ENCODE data around the gene FBXO5.

Gene FBXO5

DNA sequence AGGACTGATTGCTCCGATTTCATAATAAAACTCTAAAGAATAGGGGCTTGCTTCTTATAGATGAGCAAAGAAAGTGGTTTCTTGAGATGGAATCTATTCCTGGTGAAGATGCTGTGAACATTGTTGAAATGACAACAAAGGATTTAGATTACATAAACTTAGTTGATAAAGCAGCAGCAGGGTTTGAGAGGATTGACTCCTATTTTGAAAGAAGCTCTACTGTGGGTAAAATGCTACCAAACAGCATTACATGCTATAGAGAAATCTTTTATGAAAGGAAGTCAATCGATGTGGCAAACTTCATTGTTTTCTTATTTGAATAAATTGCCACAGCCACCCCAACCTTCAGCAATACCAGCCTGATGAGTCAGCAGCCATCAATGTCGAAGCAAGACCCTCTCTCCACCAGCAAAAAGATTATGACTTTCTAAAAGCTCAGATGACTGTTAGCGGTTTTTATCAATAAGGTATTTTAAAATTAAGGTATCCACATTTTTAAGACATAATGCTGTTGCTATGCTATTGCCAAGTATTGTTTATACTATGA lies 32.3 kb upstream of the FBXO5 start:
- TF ChIP-seq SPI1 (IDR thresholded peaks at IDR 0.05; ENCODE audit: borderline replicate concordance, low read depth) (no peak), GABPA (IDR thresholded peaks at IDR 0.05; ENCODE audit: low read depth) (no peak), POLR2AphosphoS5 (IDR thresholded peaks at IDR 0.05; ENCODE audit: low read depth) (no peak)
- TF ChIP-seq, protein P1, sequence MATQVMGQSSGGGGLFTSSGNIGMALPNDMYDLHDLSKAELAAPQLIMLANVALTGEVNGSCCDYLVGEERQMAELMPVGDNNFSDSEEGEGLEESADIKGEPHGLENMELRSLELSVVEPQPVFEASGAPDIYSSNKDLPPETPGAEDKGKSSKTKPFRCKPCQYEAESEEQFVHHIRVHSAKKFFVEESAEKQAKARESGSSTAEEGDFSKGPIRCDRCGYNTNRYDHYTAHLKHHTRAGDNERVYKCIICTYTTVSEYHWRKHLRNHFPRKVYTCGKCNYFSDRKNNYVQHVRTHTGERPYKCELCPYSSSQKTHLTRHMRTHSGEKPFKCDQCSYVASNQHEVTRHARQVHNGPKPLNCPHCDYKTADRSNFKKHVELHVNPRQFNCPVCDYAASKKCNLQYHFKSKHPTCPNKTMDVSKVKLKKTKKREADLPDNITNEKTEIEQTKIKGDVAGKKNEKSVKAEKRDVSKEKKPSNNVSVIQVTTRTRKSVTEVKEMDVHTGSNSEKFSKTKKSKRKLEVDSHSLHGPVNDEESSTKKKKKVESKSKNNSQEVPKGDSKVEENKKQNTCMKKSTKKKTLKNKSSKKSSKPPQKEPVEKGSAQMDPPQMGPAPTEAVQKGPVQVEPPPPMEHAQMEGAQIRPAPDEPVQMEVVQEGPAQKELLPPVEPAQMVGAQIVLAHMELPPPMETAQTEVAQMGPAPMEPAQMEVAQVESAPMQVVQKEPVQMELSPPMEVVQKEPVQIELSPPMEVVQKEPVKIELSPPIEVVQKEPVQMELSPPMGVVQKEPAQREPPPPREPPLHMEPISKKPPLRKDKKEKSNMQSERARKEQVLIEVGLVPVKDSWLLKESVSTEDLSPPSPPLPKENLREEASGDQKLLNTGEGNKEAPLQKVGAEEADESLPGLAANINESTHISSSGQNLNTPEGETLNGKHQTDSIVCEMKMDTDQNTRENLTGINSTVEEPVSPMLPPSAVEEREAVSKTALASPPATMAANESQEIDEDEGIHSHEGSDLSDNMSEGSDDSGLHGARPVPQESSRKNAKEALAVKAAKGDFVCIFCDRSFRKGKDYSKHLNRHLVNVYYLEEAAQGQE (IDR thresholded peaks at IDR 0.05; ENCODE audit: insufficient replicate concordance, low read depth), result no peak
- TF ChIP-seq, protein P2, sequence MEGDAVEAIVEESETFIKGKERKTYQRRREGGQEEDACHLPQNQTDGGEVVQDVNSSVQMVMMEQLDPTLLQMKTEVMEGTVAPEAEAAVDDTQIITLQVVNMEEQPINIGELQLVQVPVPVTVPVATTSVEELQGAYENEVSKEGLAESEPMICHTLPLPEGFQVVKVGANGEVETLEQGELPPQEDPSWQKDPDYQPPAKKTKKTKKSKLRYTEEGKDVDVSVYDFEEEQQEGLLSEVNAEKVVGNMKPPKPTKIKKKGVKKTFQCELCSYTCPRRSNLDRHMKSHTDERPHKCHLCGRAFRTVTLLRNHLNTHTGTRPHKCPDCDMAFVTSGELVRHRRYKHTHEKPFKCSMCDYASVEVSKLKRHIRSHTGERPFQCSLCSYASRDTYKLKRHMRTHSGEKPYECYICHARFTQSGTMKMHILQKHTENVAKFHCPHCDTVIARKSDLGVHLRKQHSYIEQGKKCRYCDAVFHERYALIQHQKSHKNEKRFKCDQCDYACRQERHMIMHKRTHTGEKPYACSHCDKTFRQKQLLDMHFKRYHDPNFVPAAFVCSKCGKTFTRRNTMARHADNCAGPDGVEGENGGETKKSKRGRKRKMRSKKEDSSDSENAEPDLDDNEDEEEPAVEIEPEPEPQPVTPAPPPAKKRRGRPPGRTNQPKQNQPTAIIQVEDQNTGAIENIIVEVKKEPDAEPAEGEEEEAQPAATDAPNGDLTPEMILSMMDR (IDR thresholded peaks at IDR 0.05; ENCODE audit: insufficient read depth, low read length), result no peak
- H3K27ac ChIP-seq (replicated peaks), result no peak overlapping the region
- DNase-seq (ENCODE audit: low read depth in 1 of 2, low spot score in 1 of 2), result no peak
- no peak overlapping the region for H3K4me3 ChIP-seq (replicated peaks; ENCODE audit: insufficient read depth, low read length)
- H3K27me3 ChIP-seq (ENCODE audit: insufficient read depth, poor library complexity, severe bottlenecking), result peaks cover 2% of the 10 kb centered on the region

DNA sequence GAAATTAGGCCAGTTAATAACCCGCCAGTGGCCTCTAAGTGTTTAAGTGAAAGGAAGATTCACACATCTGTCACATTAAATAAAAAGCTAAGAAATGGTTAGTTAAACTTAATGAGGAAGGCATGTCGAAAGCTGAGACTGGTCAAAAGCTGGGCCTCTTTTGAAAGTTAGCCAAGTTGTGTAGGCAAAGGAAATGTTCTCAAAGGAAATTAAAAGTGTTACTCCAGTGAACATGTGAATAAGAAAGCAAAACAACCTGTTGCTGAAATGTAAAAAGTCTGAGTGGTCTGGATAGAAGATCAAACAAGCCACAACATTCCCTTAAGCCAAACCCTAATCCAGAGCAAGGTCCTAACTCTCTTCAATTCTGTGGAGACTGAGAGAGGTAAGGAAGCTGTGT lies 30.6 kb upstream of the FBXO5 start:
- peaks cover 2% of the 10 kb centered on the region for H3K27me3 ChIP-seq (ENCODE audit: insufficient read depth, poor library complexity, severe bottlenecking)
- DNase-seq (ENCODE audit: low read depth in 1 of 2, low spot score in 1 of 2), result no peak
- no peak overlapping the region for H3K4me3 ChIP-seq (replicated peaks; ENCODE audit: insufficient read depth, low read length)
- TF ChIP-seq, protein P1 (IDR thresholded peaks at IDR 0.05; ENCODE audit: insufficient replicate concordance, low read depth), result no peak
- no peak for TF ChIP-seq POLR2AphosphoS5 (IDR thresholded peaks at IDR 0.05; ENCODE audit: low read depth)
- TF ChIP-seq GABPA (IDR thresholded peaks at IDR 0.05; ENCODE audit: low read depth), result no peak
- no peak for TF ChIP-seq SPI1 (IDR thresholded peaks at IDR 0.05; ENCODE audit: borderline replicate concordance, low read depth)
- TF ChIP-seq, protein P2 (IDR thresholded peaks at IDR 0.05; ENCODE audit: insufficient read depth, low read length), result no peak
- H3K27ac ChIP-seq (replicated peaks), result no peak overlapping the region

DNA sequence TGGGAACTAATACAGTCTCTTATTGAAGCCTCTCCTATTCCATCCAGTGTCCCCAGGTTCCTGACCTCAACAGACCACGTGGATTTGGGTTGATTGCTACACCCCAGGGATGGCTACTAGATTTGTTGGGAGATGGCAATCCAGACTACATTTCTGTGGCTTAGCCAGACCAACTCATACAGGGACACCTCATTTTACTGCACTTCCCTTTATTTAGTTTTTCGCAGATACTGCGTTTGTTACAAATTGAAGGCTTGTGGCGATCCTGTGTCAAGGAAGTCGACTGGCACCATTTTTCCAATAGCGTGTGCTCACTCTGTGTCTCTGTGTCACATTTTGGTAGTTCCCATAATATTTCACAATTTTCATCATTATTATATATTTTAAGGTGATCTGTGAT lies 30.0 kb upstream of the FBXO5 start:
- TF ChIP-seq, protein P2 (IDR thresholded peaks at IDR 0.05; ENCODE audit: insufficient read depth, low read length), result no peak
- TF ChIP-seq SPI1 (IDR thresholded peaks at IDR 0.05; ENCODE audit: borderline replicate concordance, low read depth), result peak; percentile 69; the same call in 1 of the 2 replicates
- no peak overlapping the region for H3K27ac ChIP-seq (replicated peaks)
- H3K27me3 ChIP-seq (ENCODE audit: insufficient read depth, poor library complexity, severe bottlenecking), result peaks cover 2% of the 10 kb centered on the region
- no peak for DNase-seq (ENCODE audit: low read depth in 1 of 2, low spot score in 1 of 2)
- H3K4me3 ChIP-seq (replicated peaks; ENCODE audit: insufficient read depth, low read length), result no peak overlapping the region

DNA sequence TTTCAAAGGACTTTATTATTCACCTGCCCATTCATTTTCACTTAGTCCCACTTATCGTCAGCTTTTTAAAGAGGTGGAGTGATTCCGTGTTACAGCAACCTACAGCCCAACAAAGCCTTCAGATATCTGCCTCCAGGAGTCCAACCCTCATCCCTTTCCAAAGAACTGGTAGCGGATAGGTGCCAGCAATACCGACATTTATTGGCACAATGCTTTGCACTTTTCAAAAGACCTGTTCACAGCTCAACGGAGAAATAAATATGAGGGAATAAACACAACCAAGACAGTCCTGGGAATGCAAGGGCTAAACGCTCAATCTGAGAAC lies 20.5 kb upstream of the FBXO5 start:
- H3K27me3 ChIP-seq (ENCODE audit: insufficient read depth, poor library complexity, severe bottlenecking), result no peaks in the 10 kb centered on the region
- peak overlapping the region; percentile 80 for H3K27ac ChIP-seq (replicated peaks)
- TF ChIP-seq SPI1 (IDR thresholded peaks at IDR 0.05; ENCODE audit: borderline replicate concordance, low read depth), result no peak
- TF ChIP-seq, protein P1 (IDR thresholded peaks at IDR 0.05; ENCODE audit: insufficient replicate concordance, low read depth), result no peak
- TF ChIP-seq, protein P2 (IDR thresholded peaks at IDR 0.05; ENCODE audit: insufficient read depth, low read length), result no peak
- TF ChIP-seq GABPA (IDR thresholded peaks at IDR 0.05; ENCODE audit: low read depth), result no peak
- no peak for TF ChIP-seq POLR2AphosphoS5 (IDR thresholded peaks at IDR 0.05; ENCODE audit: low read depth)
- H3K4me3 ChIP-seq (replicated peaks; ENCODE audit: insufficient read depth, low read length), result peak overlapping the region; percentile 49
- no peak for DNase-seq (ENCODE audit: low read depth in 1 of 2, low spot score in 1 of 2)
